Cardiac fibroblast (primary cell): ENCODE results near the gene GCH1.

Experiments
- DNase-seq, 2 donors: peaks; one replicate each; pipeline versions ENCODE4 v3.0.0 to v3.0.0-alpha.2; 2010; ENCODE audit warnings: low read depth in 2 of 2
- H3K4me3 ChIP-seq, 2 donors: replicated peaks in 1 of 2; 1 replicate in 1 of 2; 2 replicates in 1 of 2; pipeline ENCODE4 v1.5.1; 2011; ENCODE audit warnings: low read depth in 2 of 2, low read length in 2 of 2, mild to moderate bottlenecking in 2 of 2, moderate library complexity in 1 of 2
- TF ChIP-seq, protein P1 (sequence below): IDR thresholded peaks from one replicate; pipeline ENCODE4 v1.5.1; 2011; ENCODE audit warnings: low read depth, mild to moderate bottlenecking, low read length, inconsistent platforms

The GCH1 gene

DNA sequence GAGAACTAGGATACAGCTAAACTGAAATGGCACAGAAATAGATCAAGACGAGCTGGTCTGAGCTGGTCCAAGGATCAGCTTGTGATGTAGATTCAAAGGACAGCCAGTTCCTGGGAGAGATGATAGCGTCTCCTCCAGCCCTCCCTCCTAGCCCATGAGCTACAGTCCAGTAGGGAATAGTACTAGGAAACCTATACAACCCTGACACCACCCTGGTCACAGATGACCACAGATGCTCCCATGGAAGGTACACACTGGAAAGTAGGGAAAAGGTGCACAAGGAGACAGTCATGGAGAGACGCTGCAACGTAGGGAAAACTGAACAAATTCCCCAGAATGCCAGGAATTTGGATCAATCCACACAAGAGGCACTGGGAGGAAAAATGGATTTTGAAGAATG, 6.9 kb downstream of the GCH1 start:
- TF ChIP-seq, protein P1, sequence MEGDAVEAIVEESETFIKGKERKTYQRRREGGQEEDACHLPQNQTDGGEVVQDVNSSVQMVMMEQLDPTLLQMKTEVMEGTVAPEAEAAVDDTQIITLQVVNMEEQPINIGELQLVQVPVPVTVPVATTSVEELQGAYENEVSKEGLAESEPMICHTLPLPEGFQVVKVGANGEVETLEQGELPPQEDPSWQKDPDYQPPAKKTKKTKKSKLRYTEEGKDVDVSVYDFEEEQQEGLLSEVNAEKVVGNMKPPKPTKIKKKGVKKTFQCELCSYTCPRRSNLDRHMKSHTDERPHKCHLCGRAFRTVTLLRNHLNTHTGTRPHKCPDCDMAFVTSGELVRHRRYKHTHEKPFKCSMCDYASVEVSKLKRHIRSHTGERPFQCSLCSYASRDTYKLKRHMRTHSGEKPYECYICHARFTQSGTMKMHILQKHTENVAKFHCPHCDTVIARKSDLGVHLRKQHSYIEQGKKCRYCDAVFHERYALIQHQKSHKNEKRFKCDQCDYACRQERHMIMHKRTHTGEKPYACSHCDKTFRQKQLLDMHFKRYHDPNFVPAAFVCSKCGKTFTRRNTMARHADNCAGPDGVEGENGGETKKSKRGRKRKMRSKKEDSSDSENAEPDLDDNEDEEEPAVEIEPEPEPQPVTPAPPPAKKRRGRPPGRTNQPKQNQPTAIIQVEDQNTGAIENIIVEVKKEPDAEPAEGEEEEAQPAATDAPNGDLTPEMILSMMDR = no peak
- no peak overlapping the region for H3K4me3 ChIP-seq
- no peak for DNase-seq

DNA sequence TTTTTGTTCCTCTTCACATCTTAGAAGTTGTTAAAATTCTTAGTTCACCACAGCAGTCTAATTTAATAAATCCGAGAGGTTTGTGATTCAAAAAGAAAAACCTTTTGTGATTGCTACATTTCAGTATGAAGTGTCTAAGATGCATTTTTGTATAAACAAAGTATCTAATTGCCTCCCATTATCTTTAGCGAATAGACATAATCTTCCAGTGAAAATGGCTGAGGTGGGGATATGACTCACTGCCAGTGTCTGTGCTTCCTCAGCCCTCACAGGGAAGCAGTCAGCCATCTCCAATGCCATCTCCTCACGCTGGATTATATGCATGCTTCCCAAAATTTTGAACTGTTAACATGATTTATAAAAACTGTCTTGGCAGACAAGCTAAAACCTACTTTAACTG, 7.6 kb downstream of the GCH1 start:
- peak; percentile 31 to 35 for DNase-seq
- TF ChIP-seq, protein P1 = no peak
- no peak overlapping the region for H3K4me3 ChIP-seq

GRCh38 chr14:54893151-54893760, 9.4 kb downstream of the GCH1 start:
- no peak overlapping the region for H3K4me3 ChIP-seq
- peak; percentile 69 to 85 for DNase-seq
- TF ChIP-seq, protein P1 = peak; percentile 76

GRCh38 chr14:54891471-54892245, 11.0 kb downstream of the GCH1 start:
- no peak for DNase-seq
- no peak overlapping the region for H3K4me3 ChIP-seq
- TF ChIP-seq, protein P1 = no peak

DNA sequence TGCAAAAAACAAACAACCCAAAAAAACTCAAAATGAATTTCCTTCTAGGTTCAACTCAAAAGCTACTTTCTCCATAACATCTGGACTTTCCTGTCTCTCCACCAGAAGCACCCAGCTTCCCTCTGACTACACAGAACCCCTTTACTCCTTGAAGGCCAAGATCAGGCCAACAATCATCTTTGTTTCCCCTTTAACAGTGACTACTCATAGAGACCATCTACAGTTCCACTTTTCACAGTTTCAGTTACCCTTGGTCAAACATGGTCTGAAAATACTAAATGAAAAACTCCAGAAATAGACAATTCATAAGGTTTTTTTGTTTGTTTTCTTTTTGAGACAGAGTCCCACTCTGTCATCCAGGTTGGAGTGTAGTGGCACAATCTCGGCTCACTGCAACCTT, 11.8 kb downstream of the GCH1 start:
- no peak for DNase-seq
- TF ChIP-seq, protein P1 = no peak
- no peak overlapping the region for H3K4me3 ChIP-seq

DNA sequence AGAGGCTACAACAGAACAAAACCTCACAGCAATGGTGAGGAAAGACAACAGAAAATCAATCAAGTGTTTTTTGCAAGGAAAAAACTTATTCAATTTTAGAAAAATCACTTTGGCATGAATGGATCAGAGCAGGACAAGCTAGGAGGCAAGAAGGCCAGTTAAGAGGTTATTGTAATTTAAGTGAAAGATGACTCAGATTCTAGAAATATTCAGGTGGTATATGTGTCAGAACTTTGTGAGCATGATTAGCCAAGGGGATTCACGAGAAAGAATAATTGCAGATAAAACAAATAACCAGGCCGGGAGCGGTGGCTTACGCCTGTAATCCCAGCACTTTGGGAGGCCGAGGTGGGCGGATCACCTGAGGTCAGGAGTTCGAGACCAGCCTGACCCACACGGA, 12.7 kb downstream of the GCH1 start:
- DNase-seq = peak in 1 of 2 donors; percentile 18
- no peak overlapping the region for H3K4me3 ChIP-seq
- TF ChIP-seq, protein P1 = no peak

DNA sequence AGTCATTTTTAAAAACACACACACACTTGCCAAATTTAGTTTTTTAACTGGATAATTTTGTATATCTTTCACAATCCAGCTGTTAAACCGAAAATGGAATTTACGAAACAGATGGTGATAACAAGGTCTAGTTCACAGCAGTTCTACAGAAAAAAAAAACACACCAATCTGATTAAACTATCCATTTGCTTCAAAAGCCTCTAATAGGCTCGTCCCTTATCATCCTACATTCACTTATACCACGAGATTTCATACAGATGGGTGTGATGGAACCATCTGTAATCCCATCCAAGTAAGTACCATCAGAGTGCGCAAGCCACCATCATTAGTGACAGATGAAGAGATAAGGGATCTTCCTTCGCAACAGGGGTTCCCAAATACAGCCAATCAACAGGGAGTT, 20.1 kb downstream of the GCH1 start:
- H3K4me3 ChIP-seq = no peak overlapping the region

More for the DNA sequence above, 20.1 kb downstream of the GCH1 start:
- TF ChIP-seq, protein P1 = no peak
- DNase-seq = peak in 1 of 2 donors; percentile 34
